ENCODE data around the gene NDST3.

The NDST3 gene

DNA sequence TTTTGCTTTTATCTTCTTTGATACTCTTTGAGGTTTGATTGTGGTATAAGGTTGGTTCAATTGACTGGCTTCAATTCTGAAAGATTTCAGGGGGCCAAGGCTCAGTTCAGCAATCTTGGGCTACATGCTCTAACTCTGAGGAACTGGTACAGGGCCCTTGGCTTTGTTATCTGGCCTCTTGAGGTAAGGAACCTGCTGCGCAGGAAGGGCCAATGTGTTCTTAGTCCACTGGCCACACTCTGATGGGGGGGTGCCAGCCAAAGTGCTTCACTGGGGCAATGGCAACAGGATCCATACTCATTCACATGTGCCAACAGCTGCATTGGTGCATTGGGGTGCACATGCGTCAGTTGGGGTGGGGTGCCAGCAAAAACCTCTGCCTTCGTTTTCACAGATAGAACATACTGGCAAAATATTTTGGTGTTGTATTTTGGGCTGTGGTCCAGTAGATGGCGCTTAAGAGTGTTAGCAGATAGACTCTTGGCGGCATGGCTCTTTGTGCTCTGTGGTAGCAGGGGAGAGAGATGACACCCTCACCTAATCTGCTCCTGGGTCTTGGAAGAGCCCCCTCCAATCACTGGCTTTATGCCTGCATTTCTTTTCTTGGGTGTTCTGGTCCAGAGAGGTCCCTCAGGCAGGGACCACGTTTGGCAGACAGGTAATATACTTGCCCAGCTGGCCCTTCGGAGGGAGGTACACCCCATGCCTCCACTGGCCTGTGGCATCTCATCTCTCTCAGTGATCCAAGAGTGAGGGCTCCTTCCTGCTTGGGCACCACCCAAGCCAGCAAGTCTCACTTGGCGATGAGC is 42.9 kb downstream of the NDST3 start:
- Histone ChIP-seq H3K9ac (no peak overlapping the region), H4K20me1 (no peaks in the 10 kb centered on the region), H3K4me1 (no peaks in the 10 kb centered on the region), H3K27me3 (no peaks in the 10 kb centered on the region), H3K4me2 (no peak overlapping the region), H3K9me3 (peaks cover 6% of the 10 kb centered on the region; the same call in 1 of the 2 replicates), H3K27ac (no peak overlapping the region), H3K36me3 (no peaks in the 10 kb centered on the region), H3K4me3 (no peak overlapping the region)
- no peak for TF ChIP-seq Cebpa-rat (IDR thresholded peaks at IDR 0.05)

DNA sequence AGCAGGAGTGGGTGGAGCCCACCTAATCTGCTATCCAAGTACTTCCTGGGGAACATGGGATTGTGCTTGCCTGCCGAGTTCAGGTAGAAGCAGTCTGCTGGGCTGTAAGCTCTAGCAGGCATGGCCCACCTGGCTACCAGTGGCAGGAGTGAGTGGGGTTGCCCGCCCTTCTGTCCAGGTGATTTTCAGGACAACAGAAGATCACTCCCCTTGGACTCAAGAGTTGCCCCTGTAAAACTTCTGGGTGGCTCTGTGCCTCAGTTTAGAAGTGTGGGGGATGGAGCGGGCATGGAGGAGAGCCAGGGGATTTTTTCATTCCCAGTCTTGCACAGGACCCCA is 43.5 kb downstream of the NDST3 start:
- no peaks in the 10 kb centered on the region for H3K27me3 ChIP-seq
- H4K20me1 ChIP-seq, result no peaks in the 10 kb centered on the region
- H3K36me3 ChIP-seq, result no peaks in the 10 kb centered on the region
- H3K4me3 ChIP-seq, result no peak overlapping the region
- H3K9me3 ChIP-seq, result peaks cover 6% of the 10 kb centered on the region; the same call in 1 of the 2 replicates
- H3K27ac ChIP-seq, result no peak overlapping the region
- no peak overlapping the region for H3K4me2 ChIP-seq
- H3K9ac ChIP-seq, result no peak overlapping the region
- H3K4me1 ChIP-seq, result no peaks in the 10 kb centered on the region
- TF ChIP-seq Cebpa-rat (IDR thresholded peaks at IDR 0.05), result no peak

DNA sequence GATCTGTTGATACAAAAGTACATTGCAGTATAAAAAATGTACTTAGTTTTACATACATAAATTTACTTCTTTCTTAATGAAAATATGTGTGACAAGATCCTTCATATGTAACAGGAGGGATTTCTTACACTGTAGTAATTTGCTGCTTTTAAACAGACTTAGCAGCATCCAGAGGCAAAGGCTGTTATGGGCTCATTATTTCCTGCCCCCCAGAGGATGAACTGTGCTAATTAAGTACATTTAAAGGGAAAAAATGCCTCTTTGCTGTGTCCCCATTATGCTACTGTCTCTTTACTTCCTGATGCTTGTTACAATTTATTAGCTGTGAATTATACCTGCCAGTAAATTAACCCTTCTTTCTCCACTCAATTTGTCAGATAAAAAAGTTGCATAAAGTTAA is 47.1 kb downstream of the NDST3 start:
- Histone ChIP-seq H3K27ac (no peak overlapping the region), H3K9me3 (0 out of 2 replicates have a peak, but pooled peaks cover 6% of the 10 kb centered on the region), H3K4me2 (no peak overlapping the region)

DNA sequence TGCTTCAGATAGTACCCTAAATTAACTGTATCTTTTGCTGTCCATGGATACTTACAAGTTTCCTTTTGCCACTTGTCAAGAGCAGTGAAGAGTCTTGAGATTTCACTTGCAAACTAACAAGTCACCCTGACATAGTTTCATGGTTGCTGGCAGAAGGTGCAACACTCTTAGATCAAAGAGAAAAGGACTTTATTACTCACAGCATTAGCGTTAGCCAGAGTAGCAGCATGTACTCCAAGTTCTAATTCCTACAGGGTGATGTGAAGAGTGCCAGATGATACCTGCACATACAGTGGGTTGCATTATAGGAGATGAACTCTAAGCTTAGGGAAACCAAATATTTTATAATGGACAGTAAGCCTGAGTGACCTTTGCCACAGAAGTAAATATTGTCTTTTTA is 47.9 kb downstream of the NDST3 start:
- Histone ChIP-seq H3K4me1 (no peaks in the 10 kb centered on the region), H3K36me3 (no peaks in the 10 kb centered on the region), H3K9me3 (0 out of 2 replicates have a peak, but pooled peaks cover 6% of the 10 kb centered on the region), H3K4me2 (no peak overlapping the region), H3K4me3 (no peak overlapping the region), H3K9ac (no peak overlapping the region), H4K20me1 (no peaks in the 10 kb centered on the region), H3K27me3 (no peaks in the 10 kb centered on the region), H3K27ac (no peak overlapping the region)
- no peak for TF ChIP-seq Cebpa-rat (IDR thresholded peaks at IDR 0.05)

More for the DNA sequence above, 47.1 kb downstream of the NDST3 start:
- Histone ChIP-seq H3K4me3 (no peak overlapping the region), H4K20me1 (no peaks in the 10 kb centered on the region), H3K36me3 (no peaks in the 10 kb centered on the region), H3K27me3 (no peaks in the 10 kb centered on the region), H3K4me1 (no peaks in the 10 kb centered on the region), H3K9ac (no peak overlapping the region)
- no peak for TF ChIP-seq Cebpa-rat (IDR thresholded peaks at IDR 0.05)

DNA sequence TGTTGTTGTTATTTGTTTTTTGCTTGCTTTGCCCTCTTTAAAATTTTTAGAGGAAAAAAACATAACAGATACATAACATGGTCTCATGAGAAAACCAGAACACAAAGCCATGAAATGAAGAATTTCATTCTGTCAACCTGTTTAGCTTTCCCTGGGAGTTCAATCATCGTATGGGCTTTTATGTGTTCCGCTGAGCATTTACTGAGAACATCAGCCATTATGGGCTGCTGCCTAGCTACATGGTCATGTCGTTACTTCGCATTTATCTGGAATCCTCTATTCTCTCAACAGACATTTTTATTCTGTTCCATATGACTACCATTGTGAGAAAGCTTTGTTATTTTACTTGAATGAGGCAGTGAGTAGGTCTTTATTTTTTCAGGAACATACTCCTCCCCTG is 51.4 kb downstream of the NDST3 start:
- H3K9me3 ChIP-seq, result no peaks in the 10 kb centered on the region
- no peak overlapping the region for H3K4me2 ChIP-seq
- H3K9ac ChIP-seq, result no peak overlapping the region
- H3K27ac ChIP-seq, result no peak overlapping the region
- no peaks in the 10 kb centered on the region for H3K4me1 ChIP-seq
- no peaks in the 10 kb centered on the region for H3K27me3 ChIP-seq
- no peak for TF ChIP-seq Cebpa-rat (IDR thresholded peaks at IDR 0.05)
- no peak overlapping the region for H3K4me3 ChIP-seq
- no peaks in the 10 kb centered on the region for H3K36me3 ChIP-seq
- no peaks in the 10 kb centered on the region for H4K20me1 ChIP-seq

DNA sequence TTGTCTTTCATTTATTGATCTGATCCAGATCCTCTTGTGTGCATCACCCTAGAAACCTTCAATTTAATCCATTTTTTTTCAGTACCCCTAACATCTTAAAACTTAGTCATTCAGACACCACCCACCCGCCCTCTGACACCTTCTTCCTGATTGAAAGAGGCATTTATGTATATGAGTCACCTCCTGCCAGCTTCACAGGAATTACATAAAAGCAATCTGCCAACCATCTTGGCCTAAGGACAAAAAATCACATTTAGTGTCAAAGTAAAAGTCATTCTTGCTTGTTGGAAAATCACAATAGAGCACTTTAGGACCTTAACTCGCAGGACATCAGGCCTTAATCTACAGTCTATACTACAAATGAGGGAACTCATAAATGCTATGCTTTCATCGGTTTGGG is 52.1 kb downstream of the NDST3 start:
- H4K20me1 ChIP-seq, result no peaks in the 10 kb centered on the region
- H3K4me3 ChIP-seq, result no peak overlapping the region
- no peaks in the 10 kb centered on the region for H3K36me3 ChIP-seq
- H3K27me3 ChIP-seq, result no peaks in the 10 kb centered on the region
- H3K9ac ChIP-seq, result no peak overlapping the region
- no peaks in the 10 kb centered on the region for H3K9me3 ChIP-seq
- TF ChIP-seq Cebpa-rat (IDR thresholded peaks at IDR 0.05), result no peak
- no peak overlapping the region for H3K27ac ChIP-seq
- H3K4me2 ChIP-seq, result no peak overlapping the region
- no peaks in the 10 kb centered on the region for H3K4me1 ChIP-seq

DNA sequence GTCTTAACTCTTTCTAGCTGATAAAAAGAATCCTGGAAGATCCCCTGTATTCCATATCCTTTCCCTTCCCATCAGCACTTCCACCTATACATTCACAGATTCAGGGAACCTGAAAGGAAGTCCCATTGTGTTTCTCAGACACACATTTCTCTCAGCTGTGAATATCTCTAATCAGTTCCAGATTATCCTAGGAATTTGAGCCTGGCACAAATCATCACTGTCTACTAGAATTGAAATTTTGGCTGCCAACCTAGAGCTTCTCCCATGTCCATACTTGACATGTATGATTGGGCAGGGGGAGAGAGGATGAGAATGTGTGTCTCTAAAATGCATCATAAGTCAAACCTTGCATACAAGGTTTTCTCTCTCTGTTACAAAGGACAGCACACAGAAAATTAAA is 53.1 kb downstream of the NDST3 start:
- H3K4me2 ChIP-seq, result no peak overlapping the region
- no peaks in the 10 kb centered on the region for H3K27me3 ChIP-seq
- no peak for TF ChIP-seq Cebpa-rat (IDR thresholded peaks at IDR 0.05)
- H3K36me3 ChIP-seq, result no peaks in the 10 kb centered on the region
- H3K27ac ChIP-seq, result no peak overlapping the region
- H3K9ac ChIP-seq, result no peak overlapping the region
- H3K4me3 ChIP-seq, result no peak overlapping the region
- no peaks in the 10 kb centered on the region for H4K20me1 ChIP-seq
- H3K4me1 ChIP-seq, result no peaks in the 10 kb centered on the region
- H3K9me3 ChIP-seq, result no peaks in the 10 kb centered on the region

DNA sequence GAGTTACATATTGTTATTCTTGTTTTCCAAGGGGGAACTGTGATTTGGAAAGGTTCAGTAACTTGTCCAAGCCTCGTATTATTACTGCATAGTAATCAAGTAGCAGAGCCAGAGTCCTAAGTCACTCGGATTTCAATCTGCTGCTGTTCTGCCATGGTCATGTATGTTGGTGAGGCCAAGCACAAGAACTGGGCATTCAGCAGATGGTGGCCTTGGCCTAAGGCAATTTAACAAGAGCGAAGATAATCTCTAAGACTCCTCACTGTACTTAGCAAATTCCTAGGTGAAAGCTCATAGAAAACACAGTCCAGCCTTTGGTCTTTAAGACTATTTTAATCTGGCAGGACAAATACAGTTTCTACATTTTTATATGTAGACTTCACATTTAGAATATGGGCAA is 64.8 kb downstream of the NDST3 start:
- Histone ChIP-seq H3K9ac (no peak overlapping the region), H3K4me3 (no peak overlapping the region), H3K27ac (no peak overlapping the region), H4K20me1 (no peaks in the 10 kb centered on the region), H3K36me3 (no peaks in the 10 kb centered on the region), H3K9me3 (no peaks in the 10 kb centered on the region), H3K4me2 (no peak overlapping the region), H3K27me3 (no peaks in the 10 kb centered on the region), H3K4me1 (no peaks in the 10 kb centered on the region)
- TF ChIP-seq Cebpa-rat (IDR thresholded peaks at IDR 0.05), result no peak

DNA sequence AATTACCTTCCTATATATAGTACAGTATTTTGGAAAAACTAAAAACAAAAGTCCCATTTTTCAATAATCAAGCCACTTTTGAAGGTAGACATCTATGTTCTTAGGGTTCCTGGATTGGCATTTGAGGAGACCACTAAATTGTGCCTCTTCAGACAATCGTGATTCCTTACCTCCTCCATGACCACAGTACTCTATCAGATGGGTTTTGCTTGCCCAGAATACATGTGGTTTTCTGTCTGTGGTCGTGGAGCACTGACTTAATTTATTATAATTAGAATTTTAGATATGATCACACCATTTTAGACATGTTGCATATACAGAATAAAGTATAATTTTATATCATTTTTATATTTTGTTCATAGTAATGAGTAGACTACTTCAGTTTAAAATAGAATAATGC is 67.9 kb downstream of the NDST3 start:
- H3K9me3 ChIP-seq, result no peaks in the 10 kb centered on the region
- no peak overlapping the region for H3K4me3 ChIP-seq
- H3K9ac ChIP-seq, result no peak overlapping the region
- H4K20me1 ChIP-seq, result no peaks in the 10 kb centered on the region
- no peak overlapping the region for H3K4me2 ChIP-seq
- no peaks in the 10 kb centered on the region for H3K4me1 ChIP-seq
- H3K36me3 ChIP-seq, result no peaks in the 10 kb centered on the region
- no peaks in the 10 kb centered on the region for H3K27me3 ChIP-seq
- H3K27ac ChIP-seq, result no peak overlapping the region
- TF ChIP-seq Cebpa-rat (IDR thresholded peaks at IDR 0.05), result no peak

DNA sequence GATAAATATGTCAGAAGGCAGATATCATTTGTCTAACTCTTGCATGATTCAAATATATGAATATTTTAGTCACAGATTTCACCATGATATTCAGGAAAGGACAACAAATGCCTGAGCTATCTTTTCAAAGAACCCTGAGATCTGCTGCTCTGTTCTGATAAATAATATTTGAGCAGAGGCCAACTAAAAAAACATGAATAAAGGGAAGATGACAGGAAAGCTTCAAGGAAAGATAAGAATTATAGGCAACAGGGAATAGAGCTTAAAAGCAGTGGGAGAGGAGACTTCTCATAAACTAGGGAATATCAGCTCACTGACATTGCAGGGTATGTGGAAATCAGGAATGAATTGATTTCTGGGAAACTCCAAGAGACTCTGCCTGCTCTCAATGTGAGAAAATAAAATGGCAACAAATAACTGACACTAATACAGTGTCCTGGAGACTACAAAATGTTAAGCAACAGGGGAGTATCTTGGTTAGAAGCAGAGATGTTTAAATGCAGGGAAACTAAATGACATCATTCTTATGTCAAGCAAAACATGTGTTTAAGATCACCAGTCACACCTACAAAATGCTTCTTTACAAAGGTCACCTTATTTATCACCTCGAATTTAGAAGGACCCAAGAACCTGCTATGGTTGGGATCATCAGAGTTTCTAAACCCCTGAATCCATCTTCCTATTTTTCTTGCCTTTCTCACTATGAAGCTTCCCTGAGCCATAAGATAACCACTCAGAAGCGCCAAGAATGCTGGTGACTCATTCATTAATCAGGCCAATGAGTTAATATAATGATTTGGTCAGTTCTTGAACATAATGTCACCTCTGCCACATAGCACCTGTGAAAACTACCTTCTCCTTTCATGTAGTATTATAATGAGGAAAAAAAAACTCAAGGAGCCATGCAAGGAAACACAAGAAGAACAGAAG is 78.1 kb downstream of the NDST3 start:
- no peak for TF ChIP-seq Cebpa-rat (IDR thresholded peaks at IDR 0.05)
- H4K20me1 ChIP-seq, result no peaks in the 10 kb centered on the region
- no peaks in the 10 kb centered on the region for H3K27me3 ChIP-seq
- no peaks in the 10 kb centered on the region for H3K9me3 ChIP-seq
- H3K4me1 ChIP-seq, result no peaks in the 10 kb centered on the region
- H3K4me2 ChIP-seq, result no peak overlapping the region
- H3K4me3 ChIP-seq, result no peak overlapping the region
- H3K9ac ChIP-seq, result no peak overlapping the region
- H3K27ac ChIP-seq, result no peak overlapping the region
- no peaks in the 10 kb centered on the region for H3K36me3 ChIP-seq

All from BLaER1 (cell line).